Lower lobe of right lung (tissue), 2 donors: ENCODE measurements around the gene CFAP77. TPM values are rescaled to one million over a fixed set of nuclear protein-coding genes. Genes with fewer than 3 reads are reported as not detected.
"Not testable (repeated sequence)": the region's sequence is repeated elsewhere in the genome, so short reads cannot be mapped to it uniquely, and the experiment has no call there.

ENCODE experiments used
- ATAC-seq, 2 donors: fragments of 200-7000 bp; cut with Tn5 transposase; one replicate each; pipeline ENCODE4 v1.9.1; 2020 to 2022; ENCODE audit warnings: mild to moderate bottlenecking in 2 of 2, moderate library complexity in 2 of 2
- DNase-seq: peaks from one replicate; pipeline ENCODE4 v3.0.0-alpha.2; 2020
- H3K27ac ChIP-seq: fragments of 200-600 bp; one replicate; pipeline ENCODE4 v1.8.0; 2022
- H3K27me3 ChIP-seq: fragments of 200-600 bp; one replicate; pipeline ENCODE4 v1.8.0; 2022; ENCODE audit warnings: low read depth
- H3K36me3 ChIP-seq: fragments of 200-600 bp; one replicate; pipeline ENCODE4 v1.8.0; 2022; ENCODE audit warnings: mild to moderate bottlenecking
- H3K4me1 ChIP-seq: fragments of 200-600 bp; one replicate; pipeline ENCODE4 v1.8.0; 2022
- H3K4me3 ChIP-seq: fragments of 200-600 bp; one replicate; pipeline ENCODE4 v1.8.0; 2022; ENCODE audit warnings: mild to moderate bottlenecking
- H3K9me3 ChIP-seq: fragments of 200-600 bp; one replicate; pipeline ENCODE4 v1.8.0; 2022
- intact Hi-C: fragments of 100-400 bp; cut with DNase I; formaldehyde crosslinking; loops from one replicate; pipeline ENCODE4 v1.11.0; 2022
- total RNA-seq: library from RNA; stranded (reverse); fragmentation: NEBNext Ultra II Directional; extraction: Animal tissue kit (Norgen Biotek cat#: 25700); gene quantifications from one replicate; pipeline ENCODE4 v1.2.1, GENCODE V29; 2021
- TF ChIP-seq, protein P1 (sequence below): fragments of 200-600 bp; IDR thresholded peaks from one replicate; pipeline ENCODE4 v1.8.0; 2022; ENCODE audit warnings: antibody characterized with exemption, mild to moderate bottlenecking
- donor health status: DM: no; HTN: yes; CAD: no; lungs with severe emphysema.

The CFAP77 gene
- total RNA-seq, 1 donor from 2014 or later: 3.7 TPM

DNA sequence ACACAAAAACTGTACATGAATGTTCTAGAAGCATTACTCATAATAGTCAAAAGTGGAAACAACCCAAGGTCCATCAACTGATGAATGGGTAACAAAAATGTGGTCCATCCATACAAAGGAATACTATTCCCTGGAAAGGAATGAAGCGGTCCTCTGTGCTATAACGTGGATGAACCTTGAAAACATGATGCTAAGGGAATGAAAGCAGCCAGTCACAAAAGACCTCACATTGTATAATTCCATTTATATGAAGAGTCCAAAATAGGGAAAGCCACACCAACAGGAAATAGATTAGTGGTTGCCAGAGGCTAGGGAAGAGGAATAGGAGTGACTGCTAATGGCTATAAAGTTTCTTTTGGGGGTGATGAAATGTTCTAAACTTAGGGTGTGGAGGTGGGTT, 149.7 kb downstream of the CFAP77 start:
- ATAC-seq (no peak), DNase-seq (no peak)
- TF ChIP-seq, protein P1, sequence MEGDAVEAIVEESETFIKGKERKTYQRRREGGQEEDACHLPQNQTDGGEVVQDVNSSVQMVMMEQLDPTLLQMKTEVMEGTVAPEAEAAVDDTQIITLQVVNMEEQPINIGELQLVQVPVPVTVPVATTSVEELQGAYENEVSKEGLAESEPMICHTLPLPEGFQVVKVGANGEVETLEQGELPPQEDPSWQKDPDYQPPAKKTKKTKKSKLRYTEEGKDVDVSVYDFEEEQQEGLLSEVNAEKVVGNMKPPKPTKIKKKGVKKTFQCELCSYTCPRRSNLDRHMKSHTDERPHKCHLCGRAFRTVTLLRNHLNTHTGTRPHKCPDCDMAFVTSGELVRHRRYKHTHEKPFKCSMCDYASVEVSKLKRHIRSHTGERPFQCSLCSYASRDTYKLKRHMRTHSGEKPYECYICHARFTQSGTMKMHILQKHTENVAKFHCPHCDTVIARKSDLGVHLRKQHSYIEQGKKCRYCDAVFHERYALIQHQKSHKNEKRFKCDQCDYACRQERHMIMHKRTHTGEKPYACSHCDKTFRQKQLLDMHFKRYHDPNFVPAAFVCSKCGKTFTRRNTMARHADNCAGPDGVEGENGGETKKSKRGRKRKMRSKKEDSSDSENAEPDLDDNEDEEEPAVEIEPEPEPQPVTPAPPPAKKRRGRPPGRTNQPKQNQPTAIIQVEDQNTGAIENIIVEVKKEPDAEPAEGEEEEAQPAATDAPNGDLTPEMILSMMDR: no peak
- no peaks in the 10 kb centered on the region for H3K9me3 ChIP-seq
- intact Hi-C loops: no loop called here
- no peak overlapping the region for H3K4me3 ChIP-seq
- H3K36me3 ChIP-seq: no peaks in the 10 kb centered on the region
- H3K27ac ChIP-seq: no peak overlapping the region
- H3K27me3 ChIP-seq: peaks cover 7% of the 10 kb centered on the region
- no peaks in the 10 kb centered on the region for H3K4me1 ChIP-seq

DNA sequence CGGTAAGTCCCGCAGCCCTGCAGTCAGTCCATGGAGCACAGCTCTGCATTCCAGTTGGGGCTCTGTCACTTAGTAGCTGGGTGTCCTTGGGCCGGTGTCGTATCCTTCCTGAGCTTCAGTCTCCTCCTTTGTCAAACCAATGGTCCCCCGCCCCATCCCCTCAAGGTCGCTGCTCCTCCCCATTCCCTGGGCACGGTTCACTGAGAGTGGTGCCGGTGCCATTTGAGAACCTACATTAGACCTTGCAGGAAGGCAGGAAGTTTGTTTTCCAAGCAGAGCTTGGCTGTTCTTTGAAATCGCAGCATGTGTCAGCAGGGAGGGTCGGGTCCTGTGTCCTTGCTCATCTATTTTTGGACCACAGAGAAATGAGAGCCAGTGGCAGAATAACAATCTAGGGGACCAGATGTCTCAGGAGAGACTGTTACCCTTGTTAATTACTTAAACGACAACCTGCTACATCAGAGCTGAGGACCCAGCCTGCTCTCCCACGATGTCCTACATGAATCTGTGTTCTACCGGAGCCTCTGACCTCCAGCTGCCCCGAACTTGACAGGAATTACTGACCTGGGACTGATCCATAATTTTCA, 150.7 kb downstream of the CFAP77 start:
- no peak for ATAC-seq
- intact Hi-C loops: no loop called here

DNA sequence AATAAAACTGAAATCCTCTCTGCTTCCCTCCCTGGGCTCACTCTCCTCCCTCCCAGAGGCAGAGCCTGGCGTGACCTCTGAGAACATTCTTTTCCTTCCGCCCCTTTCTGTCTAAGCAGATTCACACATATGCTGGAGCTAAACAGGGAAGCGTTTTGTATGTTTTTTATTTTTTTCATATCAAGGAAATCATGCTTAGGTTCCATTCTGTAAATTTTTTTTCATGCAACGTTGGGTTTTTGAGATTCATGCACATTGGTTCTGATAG, 152.2 kb downstream of the CFAP77 start:
- intact Hi-C loops: no loop called here
- peaks cover 7% of the 10 kb centered on the region for H3K27me3 ChIP-seq
- no peak for ATAC-seq
- H3K36me3 ChIP-seq: no peaks in the 10 kb centered on the region
- H3K4me3 ChIP-seq: no peak overlapping the region
- TF ChIP-seq, protein P1: no peak
- DNase-seq: no peak
- no peaks in the 10 kb centered on the region for H3K9me3 ChIP-seq
- no peak overlapping the region for H3K27ac ChIP-seq
- no peaks in the 10 kb centered on the region for H3K4me1 ChIP-seq

More for the DNA sequence above, 150.7 kb downstream of the CFAP77 start:
- TF ChIP-seq, protein P1: no peak
- peaks cover 7% of the 10 kb centered on the region for H3K27me3 ChIP-seq
- DNase-seq: no peak
- no peaks in the 10 kb centered on the region for H3K36me3 ChIP-seq
- H3K27ac ChIP-seq: no peak overlapping the region
- no peaks in the 10 kb centered on the region for H3K4me1 ChIP-seq
- H3K4me3 ChIP-seq: no peak overlapping the region
- H3K9me3 ChIP-seq: no peaks in the 10 kb centered on the region

DNA sequence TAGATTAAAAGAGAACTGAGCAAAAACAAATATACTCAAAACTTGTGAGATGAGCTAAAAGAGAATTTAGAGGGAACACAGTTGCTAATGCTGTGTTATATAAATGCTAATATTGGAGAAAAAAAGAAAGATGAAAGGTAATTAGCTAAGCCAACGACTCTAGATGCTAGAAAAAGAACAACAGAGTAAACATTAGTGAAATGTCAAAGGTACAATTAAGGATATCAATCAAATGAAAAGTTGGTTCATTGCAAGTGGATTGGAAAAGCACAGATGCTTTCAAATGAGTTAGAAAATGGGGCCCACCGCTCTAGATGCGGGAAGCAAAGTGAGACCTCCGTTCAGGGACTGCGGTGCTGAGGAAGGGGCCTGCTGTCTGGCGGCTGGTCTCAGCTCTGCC, 154.5 kb downstream of the CFAP77 start:
- no peak for ATAC-seq

DNA sequence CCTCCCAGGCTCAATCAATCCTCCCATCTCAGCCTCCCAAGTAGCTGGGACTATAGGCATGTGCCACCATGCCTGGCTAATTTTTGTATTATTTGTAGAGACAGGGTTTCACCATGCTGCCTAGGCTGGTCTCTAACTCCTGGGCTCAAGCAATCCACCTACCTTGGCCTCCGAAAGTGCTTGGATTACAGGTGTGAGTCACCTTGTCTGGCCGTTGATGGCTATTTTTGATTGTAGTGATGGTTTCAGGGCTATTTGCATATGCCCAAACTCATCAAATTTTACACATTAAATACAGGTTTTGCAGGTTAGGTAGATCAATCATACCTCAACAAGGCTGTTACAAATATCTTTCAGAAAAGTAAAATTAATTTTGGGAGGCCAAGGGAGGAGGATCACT, 158.8 kb downstream of the CFAP77 start:
- H3K4me1 ChIP-seq, ATAC-seq, H3K9me3 ChIP-seq, intact Hi-C loops, H3K27me3 ChIP-seq, H3K36me3 ChIP-seq, H3K27ac ChIP-seq, H3K4me3 ChIP-seq, DNase-seq: not testable (repeated sequence)

More for the DNA sequence above, 154.5 kb downstream of the CFAP77 start:
- H3K4me1 ChIP-seq: no peaks in the 10 kb centered on the region
- H3K36me3 ChIP-seq: no peaks in the 10 kb centered on the region
- TF ChIP-seq, protein P1: no peak
- no peak for DNase-seq
- no peak overlapping the region for H3K27ac ChIP-seq
- H3K27me3 ChIP-seq: peaks cover 7% of the 10 kb centered on the region
- no peaks in the 10 kb centered on the region for H3K9me3 ChIP-seq
- H3K4me3 ChIP-seq: no peak overlapping the region
- intact Hi-C loops: no loop called here

DNA sequence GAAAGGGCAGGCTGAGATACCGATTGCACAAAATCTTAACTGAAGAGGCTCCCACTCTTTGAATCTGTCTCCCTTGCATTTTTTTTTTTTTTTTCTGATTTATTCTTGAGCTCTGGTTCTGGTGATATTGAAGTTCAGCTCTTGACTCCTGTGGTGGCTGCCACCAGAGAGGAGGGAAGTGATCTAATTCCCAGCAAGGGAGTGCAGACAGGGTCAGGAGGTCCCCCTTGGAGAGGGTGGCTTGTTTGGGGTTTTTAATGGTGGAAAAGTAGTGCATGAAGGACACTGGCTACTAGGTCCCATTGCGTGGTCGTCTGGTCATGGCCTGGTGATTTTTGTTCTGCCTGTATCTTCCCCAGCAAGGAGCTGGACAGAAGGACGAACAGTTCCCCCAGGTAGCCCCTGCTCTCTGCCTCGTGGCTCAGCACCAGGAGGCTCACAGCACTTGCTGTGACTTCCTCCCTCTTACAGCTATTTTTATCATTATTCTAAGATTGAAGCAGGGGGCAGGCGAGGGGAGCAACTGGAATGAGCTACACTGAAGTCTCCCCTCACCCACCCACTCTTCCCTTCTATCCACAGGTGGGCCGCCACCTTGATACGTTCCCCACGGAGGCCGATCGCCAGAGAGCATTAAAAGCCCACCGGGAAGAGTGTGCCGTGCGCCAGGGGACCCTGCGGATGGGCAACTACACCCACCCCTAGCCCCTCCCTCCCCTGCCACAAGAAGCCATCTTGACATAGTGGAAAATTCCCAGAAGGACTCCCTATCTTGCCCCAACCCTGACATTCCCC, 162.0 kb downstream of the CFAP77 start:
- no peak for ATAC-seq

More for the DNA sequence above, 162.0 kb downstream of the CFAP77 start:
- Histone ChIP-seq H3K4me3 (no peak overlapping the region), H3K4me1 (no peaks in the 10 kb centered on the region), H3K9me3 (no peaks in the 10 kb centered on the region), H3K27ac (no peak overlapping the region), H3K27me3 (peaks cover 18% of the 10 kb centered on the region), H3K36me3 (no peaks in the 10 kb centered on the region)
- intact Hi-C loops: no loop called here
- DNase-seq: no peak
- TF ChIP-seq, protein P1: no peak
